NB4 (cell line): ENCODE results near the gene TAGLN3.

ENCODE experiments used
- CTCF ChIP-seq: IDR thresholded peaks from one replicate; pipeline ENCODE4 v1.5.1; 2012; ENCODE audit warnings: low read depth, low read length
- MAX ChIP-seq: IDR thresholded peaks from 2 replicates; pipeline ENCODE4 v1.6.1; 2011; ENCODE audit warnings: low read depth, low read length
- MYC ChIP-seq: IDR thresholded peaks from 2 replicates; pipeline ENCODE4 v1.6.1; 2011; ENCODE audit warnings: low read depth, low read length
- POLR2A ChIP-seq: IDR thresholded peaks from 2 replicates; pipeline ENCODE4 v1.6.1; 2011; ENCODE audit warnings: mild to moderate bottlenecking; ENCODE audit not compliant: insufficient read length; ENCODE audit errors: extremely low read depth

- TF ChIP-seq POLR2A, result no peak
- no peak for TF ChIP-seq MYC
- no peak for TF ChIP-seq CTCF
- TF ChIP-seq MAX, result no peak
Observed at GRCh38 chr3:111956995-111957734, 41.6 kb upstream of the TAGLN3 start.
